K562 (cell line): ENCODE data around the gene C1D. TPM values are rescaled to one million over a fixed set of nuclear protein-coding genes. Genes with fewer than 3 reads are reported as not detected.

Experiments
- ATAC-seq: fragments of 200-7000 bp; cut with Tn5 transposase; 3 replicates; pipeline ENCODE4 v1.9.1; 2020; ENCODE audit warnings: moderate library complexity
- BruUV-seq: library from RNA; stranded (reverse); fragments of 400-500 nt; replicated peaks from 2 replicates; lab custom pipeline; 2021; lab: Mats Ljungman, UMichigan
- CTCF ChIA-PET: fragments of 300-600 bp; formaldehyde crosslinking; extraction: SDS; loops from one replicate; lab custom pipeline; 2021; ENCODE audit warnings: low intra/inter-chr PET ratio; lab: Yijun Ruan, JAX
- POLR2A ChIA-PET: fragments of 300-600, 350-650 bp; sonication (Branson Sonifier 250); formaldehyde crosslinking; extraction: SDS; loops from one replicate; lab custom pipeline; 2021; ENCODE audit warnings: antibody characterized with exemption, inconsistent platforms; lab: Yijun Ruan, JAX
- DNase-seq, 4 experiments: peaks; one replicate each; pipeline versions ENCODE4 v3.0.0 to v3.0.0-alpha.2; 2011 to 2018; ENCODE audit warnings: low spot score in 3 of 4, mixed read lengths in 3 of 4; ENCODE audit errors: extremely low read depth in 1 of 4
- FAIRE-seq: peaks from 2 replicates; lab custom pipeline; 2011; peaks lifted over from hg19 to GRCh38; lab: Jason Lieb, UNC
- H2AFZ ChIP-seq: 2 replicates; pipeline ENCODE4 v1.6.0; 2011; ENCODE audit warnings: low read depth, low read length, control low read depth, inconsistent platforms
- H3K27ac ChIP-seq: fragments of 200-600 bp; 3 replicates; pipeline ENCODE4 v1.8.0; 2011; ENCODE audit warnings: low read depth, mild to moderate bottlenecking, control low read depth, inconsistent platforms, low read length, moderate library complexity, mixed read lengths; ENCODE audit errors: extremely low read depth
- H3K27me3 ChIP-seq, 2 experiments: fragments of 300-600 bp in 1 of 2; 2 replicates in 1 of 2; 3 replicates in 1 of 2; pipeline versions ENCODE4 v1.6.0 to v1.8.0; 2011; ENCODE audit warnings: inconsistent platforms in 2 of 2, low read length in 2 of 2, mild to moderate bottlenecking in 1 of 2, mixed read lengths in 1 of 2, moderate library complexity in 1 of 2; ENCODE audit not compliant: control insufficient read depth in 2 of 2, insufficient read depth in 2 of 2
- H3K36me3 ChIP-seq: fragments of 300-600 bp; 3 replicates; pipeline ENCODE4 v1.8.0; 2011; ENCODE audit warnings: mild to moderate bottlenecking, low read length, inconsistent platforms; ENCODE audit not compliant: control insufficient read depth, insufficient read depth
- H3K4me1 ChIP-seq, 2 experiments: fragments of 200-600 bp in 1 of 2; replicated peaks in 1 of 2; 2 replicates in 1 of 2; 3 replicates in 1 of 2; pipeline versions ENCODE4 v1.5.1 to v1.8.0; 2011; ENCODE audit warnings: inconsistent platforms in 2 of 2, low read length in 2 of 2, mild to moderate bottlenecking in 1 of 2, mixed read lengths in 1 of 2, moderate library complexity in 1 of 2; ENCODE audit not compliant: control insufficient read depth in 2 of 2, insufficient read depth in 2 of 2
- H3K4me2 ChIP-seq: 2 replicates; pipeline ENCODE4 v1.6.1; 2011; ENCODE audit warnings: low read length, control low read depth, inconsistent platforms, mixed read lengths; ENCODE audit not compliant: insufficient read depth
- H3K4me3 ChIP-seq: fragments of 200-600 bp; sonication (generic), shearing (Covaris generic); 2 replicates; pipeline ENCODE4 v1.5.1; 2016; ENCODE audit warnings: control low read depth, inconsistent platforms
- H3K79me2 ChIP-seq: fragments of 200-600 bp; 3 replicates; pipeline ENCODE4 v1.8.0; 2011; ENCODE audit warnings: low read length, inconsistent platforms; ENCODE audit not compliant: control insufficient read depth, insufficient read depth
- H3K9ac ChIP-seq, 2 experiments: 2 replicates each; pipeline versions ENCODE4 v1.6.0 to v1.6.1; 2011; ENCODE audit warnings: low read depth in 2 of 2, low read length in 2 of 2, control low read depth in 1 of 2, inconsistent platforms in 1 of 2, mild to moderate bottlenecking in 1 of 2, mixed read lengths in 1 of 2; ENCODE audit not compliant: insufficient read depth in 1 of 2
- H3K9me1 ChIP-seq: one replicate; pipeline ENCODE4 v1.6.0; 2011; ENCODE audit warnings: inconsistent platforms, mild to moderate bottlenecking, low read length, moderate library complexity; ENCODE audit not compliant: control insufficient read depth, insufficient read depth
- H3K9me3 ChIP-seq: replicated peaks from 2 replicates; pipeline ENCODE4 v1.5.1; 2011; ENCODE audit warnings: low read depth, low read length, inconsistent platforms; ENCODE audit not compliant: control insufficient read depth, insufficient read depth
- H4K20me1 ChIP-seq: replicated peaks from 2 replicates; pipeline ENCODE4 v1.6.1; 2011; ENCODE audit warnings: low read length, inconsistent platforms, mixed read lengths; ENCODE audit not compliant: control insufficient read depth, insufficient read depth
- CBFA2T3 ChIP-seq: fragments of 450-650 bp; IDR thresholded peaks from 2 replicates; pipeline ENCODE4 v1.6.1; 2017
- DDX20 ChIP-seq: fragments of 450-650 bp; IDR thresholded peaks from 2 replicates; pipeline ENCODE4 v1.6.1; 2016; ENCODE audit warnings: missing genetic modification characterization, low read depth, mild to moderate bottlenecking, missing compliant biosample characterization, moderate library complexity
- KDM4B ChIP-seq, 2 experiments: fragments of 450-650 bp in 1 of 2; sonication (generic) in 1 of 2; IDR thresholded peaks; 2 replicates each; pipeline ENCODE4 v1.6.1; 2016 to 2017; ENCODE audit warnings: borderline replicate concordance in 2 of 2, antibody characterized with exemption in 1 of 2, low read depth in 1 of 2, mild to moderate bottlenecking in 1 of 2
- MEF2D ChIP-seq: conservative IDR thresholded peaks from 2 replicates; pipeline ENCODE4 v1.6.1; 2016; ENCODE audit warnings: low read depth, missing genetic modification characterization, missing compliant biosample characterization
- TAL1 ChIP-seq: fragments of 450-650 bp; IDR thresholded peaks from 2 replicates; pipeline ENCODE4 v1.6.1; 2016; ENCODE audit warnings: mild to moderate bottlenecking
- TBL1XR1 ChIP-seq, 2 experiments: IDR thresholded peaks; 2 replicates each; pipeline ENCODE4 v1.6.1; 2012; ENCODE audit warnings: improper control_type of control experiment in 2 of 2, low read length in 2 of 2, mild to moderate bottlenecking in 1 of 2
- TEAD2 ChIP-seq: fragments of 450-650 bp; IDR thresholded peaks from 2 replicates; pipeline ENCODE4 v1.6.1; 2016; ENCODE audit warnings: missing genetic modification characterization, control low read depth, missing compliant biosample characterization
- ZNF717 ChIP-seq: fragments of 250-450 bp; sonication (Bioruptor Pico); IDR thresholded peaks from 2 replicates; pipeline ENCODE4 v1.5.0; 2021
- WGBS: fragments of 100-300 bp; shearing (Covaris generic); methylation state at CpG from one replicate; pipeline ENCODE4 v1.1.6; 2016; ENCODE audit warnings: low coverage, mixed read lengths; ENCODE audit not compliant: insufficient coverage; ENCODE audit errors: missing lambda C conversion rate; 5-methylcytosine and 5-hydroxymethylcytosine counted together
- in situ Hi-C: fragments of 300-500 bp; cut with MboI; formaldehyde crosslinking; loops from 4 replicates; pipeline ENCODE4 v1.15.0; 2018; ENCODE audit warnings: inconsistent platforms, mixed read lengths
- intact Hi-C: fragments of 100-400 bp; cut with micrococcal nuclease; formaldehyde crosslinking; loops from 2 replicates; pipeline ENCODE4 v1.14.2; 2022
- polyA plus RNA-seq, 8 experiments: library from polyadenylated mRNA; depleted of rRNA in 4 of 8; stranded (reverse) in 5 of 8; unstranded in 3 of 8; fragments of >200 nt; fragmentation: Nextera tagmentation in 2 of 8; fragmentation: Illumina TruSeq in 1 of 8; extraction: Ambion mirVana in 2 of 8; extraction: Trizol in 1 of 8; gene quantifications; 2 replicates each; pipeline versions ENCODE4 v1.2.1 to v1.2.3, GENCODE V29; 2011 to 2014; ENCODE audit warnings: inconsistent platforms in 1 of 8, missing spikeins in 1 of 8
- total RNA-seq, 7 experiments: library from RNA; depleted of rRNA in 6 of 7; stranded (reverse); fragments of >200 nt in 6 of 7; fragmentation: Illumina TruSeq in 2 of 7; extraction: Trizol in 2 of 7; gene quantifications; 2 replicates each; pipeline versions ENCODE4 v1.2.1 to v1.2.3, GENCODE V29; 2011 to 2021; ENCODE audit warnings: low replicate concordance in 1 of 7
- TF ChIP-seq, protein P1 (sequence below): fragments of 200-800 bp; sonication (Bioruptor generic); IDR thresholded peaks from 2 replicates; pipeline ENCODE4 v1.6.1; 2017; ENCODE audit warnings: missing genetic modification characterization, missing compliant biosample characterization
- TF ChIP-seq, protein P2 (sequence below): sonication (generic); formaldehyde crosslinking; IDR thresholded peaks from 2 replicates; pipeline ENCODE4 v1.8.0; 2022; ENCODE audit warnings: missing genetic modification reagents, mild to moderate bottlenecking, moderate library complexity, borderline replicate concordance
- TF ChIP-seq, protein P3 (sequence below): sonication (generic); IDR thresholded peaks from 2 replicates; pipeline ENCODE4 v1.6.1; 2016
- TF ChIP-seq, protein P4 (sequence below): fragments of 250-450 bp; sonication (Bioruptor Pico); IDR thresholded peaks from 2 replicates; pipeline ENCODE4 v1.4.0; 2020; ENCODE audit warnings: borderline replicate concordance
- TF ChIP-seq, protein P5 (sequence below): fragments of 250-450 bp; sonication (Bioruptor Pico); IDR thresholded peaks from 2 replicates; pipeline ENCODE4 v1.4.0; 2020; ENCODE audit warnings: mild to moderate bottlenecking, moderate library complexity, borderline replicate concordance

C1D gene
- total and polyA plus RNA-seq, 9 of the 15 experiments (the other 6 are each of a cell fraction or from before 2014, with no cell fraction given) = 33.2 to 123 (median 56.5) TPM

DNA sequence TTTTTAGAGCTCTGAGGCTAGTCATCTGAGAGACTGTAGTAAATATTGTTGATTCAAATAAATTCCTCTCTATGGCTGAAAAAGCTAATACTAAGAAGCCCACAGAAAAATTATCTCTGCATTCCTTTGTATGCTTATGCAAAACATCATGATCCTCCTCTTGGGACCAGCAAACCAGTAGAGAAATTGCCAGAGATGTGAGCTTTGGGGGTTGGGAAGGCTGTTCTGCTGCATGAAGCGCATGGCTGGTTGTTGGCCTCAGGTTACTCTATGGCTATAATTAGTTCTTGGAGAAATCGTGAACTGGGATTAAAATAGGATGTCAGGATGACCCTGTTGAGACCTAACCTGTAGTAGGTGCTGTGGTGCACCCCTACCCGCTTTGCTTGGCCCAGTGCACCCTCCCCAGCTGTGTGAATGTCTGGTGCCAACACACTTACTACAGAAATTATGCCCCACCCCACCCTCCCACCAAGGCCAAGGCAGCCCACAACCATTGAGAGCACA is 35.5 kb upstream of the C1D start (continued):
- TF ChIP-seq, protein P1, sequence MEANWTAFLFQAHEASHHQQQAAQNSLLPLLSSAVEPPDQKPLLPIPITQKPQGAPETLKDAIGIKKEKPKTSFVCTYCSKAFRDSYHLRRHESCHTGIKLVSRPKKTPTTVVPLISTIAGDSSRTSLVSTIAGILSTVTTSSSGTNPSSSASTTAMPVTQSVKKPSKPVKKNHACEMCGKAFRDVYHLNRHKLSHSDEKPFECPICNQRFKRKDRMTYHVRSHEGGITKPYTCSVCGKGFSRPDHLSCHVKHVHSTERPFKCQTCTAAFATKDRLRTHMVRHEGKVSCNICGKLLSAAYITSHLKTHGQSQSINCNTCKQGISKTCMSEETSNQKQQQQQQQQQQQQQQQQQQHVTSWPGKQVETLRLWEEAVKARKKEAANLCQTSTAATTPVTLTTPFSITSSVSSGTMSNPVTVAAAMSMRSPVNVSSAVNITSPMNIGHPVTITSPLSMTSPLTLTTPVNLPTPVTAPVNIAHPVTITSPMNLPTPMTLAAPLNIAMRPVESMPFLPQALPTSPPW (CRISPR knock-in tag) = no peak
- TF ChIP-seq, protein P2, sequence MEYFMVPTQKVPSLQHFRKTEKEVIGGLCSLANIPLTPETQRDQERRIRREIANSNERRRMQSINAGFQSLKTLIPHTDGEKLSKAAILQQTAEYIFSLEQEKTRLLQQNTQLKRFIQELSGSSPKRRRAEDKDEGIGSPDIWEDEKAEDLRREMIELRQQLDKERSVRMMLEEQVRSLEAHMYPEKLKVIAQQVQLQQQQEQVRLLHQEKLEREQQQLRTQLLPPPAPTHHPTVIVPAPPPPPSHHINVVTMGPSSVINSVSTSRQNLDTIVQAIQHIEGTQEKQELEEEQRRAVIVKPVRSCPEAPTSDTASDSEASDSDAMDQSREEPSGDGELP (CRISPR knock-in tag) = no peak
- no peak for TF ChIP-seq TEAD2 (tag)
- no peak for TF ChIP-seq ZNF717 (CRISPR knock-in tag)
- no peak for TF ChIP-seq DDX20 (tag)

DNA sequence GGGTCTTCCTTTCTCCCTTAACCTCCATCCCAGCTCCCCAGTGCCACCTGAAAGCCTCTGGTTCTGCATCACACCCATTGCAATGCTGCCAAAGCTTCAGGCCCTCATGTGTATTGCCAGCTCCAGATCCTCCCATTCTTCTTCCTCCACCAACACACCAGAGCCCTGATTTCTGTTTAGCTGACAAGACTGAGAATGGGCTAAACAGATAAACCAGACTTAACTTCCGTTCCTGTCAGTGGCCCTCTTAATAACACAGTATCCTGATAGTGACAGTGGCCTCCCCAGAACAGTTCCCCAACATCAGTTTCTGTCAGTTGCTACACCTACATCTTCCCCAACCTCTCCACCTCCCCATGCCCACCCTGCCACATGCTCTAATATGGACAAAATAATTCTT is 31.3 kb upstream of the C1D start:
- no peaks in the 10 kb centered on the region for H3K27me3 ChIP-seq
- H3K4me1 ChIP-seq = peaks cover 4 to 5% of the 10 kb centered on the region in 2 experiments; a peak in 3 of 5 replicates
- H3K27ac ChIP-seq = no peak overlapping the region
- no peaks in the 10 kb centered on the region for H3K9me1 ChIP-seq
- no peak overlapping the region for H3K4me3 ChIP-seq
- intact Hi-C loops (no loop called here), in situ Hi-C loops (no loop called here)
- POLR2A ChIA-PET = interaction anchor here (1.5 kb wide), 1 partner anchor 19 kb away, joined by 8 read pairs; no protein-coding TSS in a partner anchor
- no peaks in the 10 kb centered on the region for H3K79me2 ChIP-seq
- no peak for FAIRE-seq
- H3K9me3 ChIP-seq = no peaks in the 10 kb centered on the region
- DNase-seq = peak in 1 of 4 experiments; percentile 32
- no TSS peak for BruUV-seq
- peak; percentile 60; the same call in 2 of the 3 replicates for ATAC-seq
- no peaks in the 10 kb centered on the region for H3K36me3 ChIP-seq
- no peaks in the 10 kb centered on the region for H4K20me1 ChIP-seq
- H3K9ac ChIP-seq = no peak overlapping the region
- H3K4me2 ChIP-seq = no peak overlapping the region
- 13% methylated on average over 1 of the region's 1 CpG for WGBS
- H2AFZ ChIP-seq = no peak overlapping the region
- CTCF ChIA-PET = no interaction called here
- TF ChIP-seq CBFA2T3 = peak; percentile 41
- TF ChIP-seq MEF2D = no peak
- TF ChIP-seq, protein P3, sequence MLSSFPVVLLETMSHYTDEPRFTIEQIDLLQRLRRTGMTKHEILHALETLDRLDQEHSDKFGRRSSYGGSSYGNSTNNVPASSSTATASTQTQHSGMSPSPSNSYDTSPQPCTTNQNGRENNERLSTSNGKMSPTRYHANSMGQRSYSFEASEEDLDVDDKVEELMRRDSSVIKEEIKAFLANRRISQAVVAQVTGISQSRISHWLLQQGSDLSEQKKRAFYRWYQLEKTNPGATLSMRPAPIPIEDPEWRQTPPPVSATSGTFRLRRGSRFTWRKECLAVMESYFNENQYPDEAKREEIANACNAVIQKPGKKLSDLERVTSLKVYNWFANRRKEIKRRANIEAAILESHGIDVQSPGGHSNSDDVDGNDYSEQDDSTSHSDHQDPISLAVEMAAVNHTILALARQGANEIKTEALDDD = peak; percentile 79
- TF ChIP-seq TBL1XR1 (IDR thresholded peaks at IDR 0.05; ENCODE audit: low read length in 2 of 2) = no peak
- TF ChIP-seq, protein P4, sequence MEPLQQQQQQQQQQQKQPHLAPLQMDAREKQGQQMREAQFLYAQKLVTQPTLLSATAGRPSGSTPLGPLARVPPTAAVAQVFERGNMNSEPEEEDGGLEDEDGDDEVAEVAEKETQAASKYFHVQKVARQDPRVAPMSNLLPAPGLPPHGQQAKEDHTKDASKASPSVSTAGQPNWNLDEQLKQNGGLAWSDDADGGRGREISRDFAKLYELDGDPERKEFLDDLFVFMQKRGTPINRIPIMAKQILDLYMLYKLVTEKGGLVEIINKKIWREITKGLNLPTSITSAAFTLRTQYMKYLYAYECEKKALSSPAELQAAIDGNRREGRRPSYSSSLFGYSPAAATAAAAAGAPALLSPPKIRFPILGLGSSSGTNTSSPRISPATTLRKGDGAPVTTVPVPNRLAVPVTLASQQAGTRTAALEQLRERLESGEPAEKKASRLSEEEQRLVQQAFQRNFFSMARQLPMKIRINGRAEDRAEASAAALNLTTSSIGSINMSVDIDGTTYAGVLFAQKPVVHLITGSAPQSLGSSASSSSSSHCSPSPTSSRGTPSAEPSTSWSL = no peak
- TF ChIP-seq KDM4B (IDR thresholded peaks at IDR 0.05; ENCODE audit: borderline replicate concordance in 2 of 2, low read depth in 1 of 2) = no peak
- TF ChIP-seq, protein P5, sequence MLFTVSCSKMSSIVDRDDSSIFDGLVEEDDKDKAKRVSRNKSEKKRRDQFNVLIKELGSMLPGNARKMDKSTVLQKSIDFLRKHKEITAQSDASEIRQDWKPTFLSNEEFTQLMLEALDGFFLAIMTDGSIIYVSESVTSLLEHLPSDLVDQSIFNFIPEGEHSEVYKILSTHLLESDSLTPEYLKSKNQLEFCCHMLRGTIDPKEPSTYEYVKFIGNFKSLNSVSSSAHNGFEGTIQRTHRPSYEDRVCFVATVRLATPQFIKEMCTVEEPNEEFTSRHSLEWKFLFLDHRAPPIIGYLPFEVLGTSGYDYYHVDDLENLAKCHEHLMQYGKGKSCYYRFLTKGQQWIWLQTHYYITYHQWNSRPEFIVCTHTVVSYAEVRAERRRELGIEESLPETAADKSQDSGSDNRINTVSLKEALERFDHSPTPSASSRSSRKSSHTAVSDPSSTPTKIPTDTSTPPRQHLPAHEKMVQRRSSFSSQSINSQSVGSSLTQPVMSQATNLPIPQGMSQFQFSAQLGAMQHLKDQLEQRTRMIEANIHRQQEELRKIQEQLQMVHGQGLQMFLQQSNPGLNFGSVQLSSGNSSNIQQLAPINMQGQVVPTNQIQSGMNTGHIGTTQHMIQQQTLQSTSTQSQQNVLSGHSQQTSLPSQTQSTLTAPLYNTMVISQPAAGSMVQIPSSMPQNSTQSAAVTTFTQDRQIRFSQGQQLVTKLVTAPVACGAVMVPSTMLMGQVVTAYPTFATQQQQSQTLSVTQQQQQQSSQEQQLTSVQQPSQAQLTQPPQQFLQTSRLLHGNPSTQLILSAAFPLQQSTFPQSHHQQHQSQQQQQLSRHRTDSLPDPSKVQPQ (CRISPR knock-in tag) = no peak
- 0 out of 2 replicates have a peak, but pooled peaks have one; percentile 5 for TF ChIP-seq TAL1
